Astrocyte of the spinal cord (primary cell): ENCODE results near the gene MIGA1.

Experiments used
- DNase-seq: peaks from one replicate; pipeline ENCODE4 v3.0.0; 2011; ENCODE audit warnings: low read depth, low spot score
- H3K4me3 ChIP-seq: 2 replicates; pipeline ENCODE4 v1.5.1; 2011; ENCODE audit warnings: low read depth, mild to moderate bottlenecking, low read length, moderate library complexity
- CTCF ChIP-seq: IDR thresholded peaks from 2 replicates; pipeline ENCODE4 v1.5.1; 2012; ENCODE audit warnings: low read depth, mild to moderate bottlenecking, low read length, inconsistent platforms
- in situ Hi-C: cut with HindIII; loops from 2 replicates; pipeline ENCODE4 v1.10.0; 2017; ENCODE audit warnings: low sequenced_read_pairs

MIGA1 gene

GRCh38 chr1:77866296-77866695 lies 86.8 kb downstream of the MIGA1 start:
- in situ Hi-C loops = no loop called here
- TF ChIP-seq CTCF = no peak

GRCh38 chr1:77872645-77873044 lies 93.2 kb downstream of the MIGA1 start:
- in situ Hi-C loops = no loop called here
- no peak overlapping the region for H3K4me3 ChIP-seq
- TF ChIP-seq CTCF = no peak
- no peak for DNase-seq

More at GRCh38 chr1:77866296-77866695, 86.8 kb downstream of the MIGA1 start:
- H3K4me3 ChIP-seq = no peak overlapping the region
- DNase-seq = no peak

GRCh38 chr1:77873461-77873860 lies 94.0 kb downstream of the MIGA1 start:
- TF ChIP-seq CTCF = no peak
- no peak for DNase-seq
- in situ Hi-C loops = no loop called here
- no peak overlapping the region for H3K4me3 ChIP-seq

- TF ChIP-seq CTCF = no peak
- in situ Hi-C loops = no loop called here
- DNase-seq = peak; percentile 55
These were observed 95.5 kb downstream of the MIGA1 start for GRCh38 chr1:77874804-77875445.

GRCh38 chr1:77876884-77877283 lies 97.4 kb downstream of the MIGA1 start:
- peak; percentile 36 for DNase-seq
- in situ Hi-C loops = no loop called here
- no peak overlapping the region for H3K4me3 ChIP-seq
- TF ChIP-seq CTCF = no peak

More at GRCh38 chr1:77874804-77875445, 95.5 kb downstream of the MIGA1 start:
- no peak overlapping the region for H3K4me3 ChIP-seq

- no peak for DNase-seq
- in situ Hi-C loops = no loop called here
- no peak overlapping the region for H3K4me3 ChIP-seq
- no peak for TF ChIP-seq CTCF
These were observed 101.6 kb downstream of the MIGA1 start for GRCh38 chr1:77881061-77881460.
